Panc1 (cell line): ENCODE measurements around the gene CPPED1.

Experiments used
- POLR2AphosphoS5 ChIP-seq: IDR thresholded peaks from 2 replicates; pipeline ENCODE4 v1.6.1; 2012; ENCODE audit warnings: mild to moderate bottlenecking, low read depth, low read length, moderate library complexity
- REST ChIP-seq, 2 experiments: IDR thresholded peaks; 2 replicates each; pipeline ENCODE4 v1.6.1; 2011 to 2012; ENCODE audit warnings: low read depth in 2 of 2, control low read depth in 1 of 2, low read length in 1 of 2, mild to moderate bottlenecking in 1 of 2, moderate library complexity in 1 of 2; ENCODE audit not compliant: insufficient read depth in 1 of 2
- TF ChIP-seq, protein P1 (sequence below): fragments of 450-650 bp; IDR thresholded peaks from 2 replicates; pipeline ENCODE4 v1.5.1; 2017; ENCODE audit warnings: mild to moderate bottlenecking

DNA sequence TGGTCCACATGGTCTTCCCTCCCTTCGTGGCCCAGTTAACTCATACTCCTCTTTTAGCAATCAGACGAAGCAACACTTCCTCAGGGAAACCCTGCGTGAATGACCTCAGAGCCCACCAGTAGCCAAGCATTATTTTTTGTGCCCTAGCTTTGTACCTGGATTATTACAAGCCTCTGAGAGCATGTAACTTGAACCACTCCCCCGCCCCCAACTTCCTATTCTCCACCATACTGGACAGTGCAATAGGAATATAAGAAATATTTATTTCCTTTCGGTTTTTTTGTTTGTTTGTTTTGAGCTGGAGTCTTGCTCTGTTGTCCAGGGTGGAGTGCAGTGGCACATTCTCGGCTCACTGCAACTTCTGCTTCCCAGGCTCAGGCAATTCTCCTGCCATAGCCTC, 2.9 kb downstream of the CPPED1 start:
- TF ChIP-seq, protein P1, sequence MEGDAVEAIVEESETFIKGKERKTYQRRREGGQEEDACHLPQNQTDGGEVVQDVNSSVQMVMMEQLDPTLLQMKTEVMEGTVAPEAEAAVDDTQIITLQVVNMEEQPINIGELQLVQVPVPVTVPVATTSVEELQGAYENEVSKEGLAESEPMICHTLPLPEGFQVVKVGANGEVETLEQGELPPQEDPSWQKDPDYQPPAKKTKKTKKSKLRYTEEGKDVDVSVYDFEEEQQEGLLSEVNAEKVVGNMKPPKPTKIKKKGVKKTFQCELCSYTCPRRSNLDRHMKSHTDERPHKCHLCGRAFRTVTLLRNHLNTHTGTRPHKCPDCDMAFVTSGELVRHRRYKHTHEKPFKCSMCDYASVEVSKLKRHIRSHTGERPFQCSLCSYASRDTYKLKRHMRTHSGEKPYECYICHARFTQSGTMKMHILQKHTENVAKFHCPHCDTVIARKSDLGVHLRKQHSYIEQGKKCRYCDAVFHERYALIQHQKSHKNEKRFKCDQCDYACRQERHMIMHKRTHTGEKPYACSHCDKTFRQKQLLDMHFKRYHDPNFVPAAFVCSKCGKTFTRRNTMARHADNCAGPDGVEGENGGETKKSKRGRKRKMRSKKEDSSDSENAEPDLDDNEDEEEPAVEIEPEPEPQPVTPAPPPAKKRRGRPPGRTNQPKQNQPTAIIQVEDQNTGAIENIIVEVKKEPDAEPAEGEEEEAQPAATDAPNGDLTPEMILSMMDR, result no peak
- TF ChIP-seq REST (IDR thresholded peaks at IDR 0.05; ENCODE audit: insufficient read depth in 1 of 2, low read depth in 2 of 2, low read length in 1 of 2) (no peak), POLR2AphosphoS5 (no peak)
